ENCODE results near the gene IQSEC3. TPM values are rescaled to one million over a fixed set of nuclear protein-coding genes. Genes with fewer than 3 reads are reported as not detected.

Gene IQSEC3
- total RNA-seq, 1 experiment from 2014 or later = not detected

- Histone ChIP-seq H3K27me3 (replicated peaks; ENCODE audit: insufficient read depth, low read depth, low read length, poor library complexity) (no peaks in the 10 kb centered on the region), H3K36me3 (ENCODE audit: insufficient read depth, low read length, poor library complexity, severe bottlenecking) (no peaks in the 10 kb centered on the region), H3K4me3 (ENCODE audit: low read depth, low read length, poor library complexity, severe bottlenecking) (no peak overlapping the region), H3K27ac (ENCODE audit: low read depth, low read length, poor library complexity, severe bottlenecking) (no peak overlapping the region), H3K4me1 (ENCODE audit: insufficient read depth, low read length, poor library complexity, severe bottlenecking) (no peaks in the 10 kb centered on the region), H3K9me3 (ENCODE audit: low read depth, low read length, poor library complexity, severe bottlenecking) (no peaks in the 10 kb centered on the region)
- intact Hi-C loops (cut with micrococcal nuclease; ENCODE audit: unreplicated experiment) = no loop called here
- TF ChIP-seq EZH2 (IDR thresholded peaks at IDR 0.05; ENCODE audit: borderline replicate concordance, low read depth, low read length, poor library complexity, severe bottlenecking) (no peak), CTCF (conservative IDR thresholded peaks at IDR 0.05; ENCODE audit: low read depth, low read length) (no peak)
- BruUV-seq (replicated peaks) = no TSS peak
- CTCF ChIA-PET = no interaction called here
- POLR2A ChIA-PET (ENCODE audit: low non-redundant PET) = no interaction called here
- no peak for DNase-seq (ENCODE audit: low spot score)
These were observed 49.0 kb downstream of the IQSEC3 start for GRCh38 chr12:115518-115917.

GRCh38 chr12:115960-116915, 49.7 kb downstream of the IQSEC3 start:
- CTCF ChIA-PET = no interaction called here

GRCh38 chr12:117311-117710, 50.7 kb downstream of the IQSEC3 start:
- DNase-seq (ENCODE audit: low spot score) = no peak
- Histone ChIP-seq H3K4me1 (ENCODE audit: insufficient read depth, low read length, poor library complexity, severe bottlenecking) (no peaks in the 10 kb centered on the region), H3K27ac (ENCODE audit: low read depth, low read length, poor library complexity, severe bottlenecking) (no peak overlapping the region), H3K4me3 (ENCODE audit: low read depth, low read length, poor library complexity, severe bottlenecking) (no peak overlapping the region), H3K9me3 (ENCODE audit: low read depth, low read length, poor library complexity, severe bottlenecking) (no peaks in the 10 kb centered on the region), H3K27me3 (replicated peaks; ENCODE audit: insufficient read depth, low read depth, low read length, poor library complexity) (no peaks in the 10 kb centered on the region), H3K36me3 (ENCODE audit: insufficient read depth, low read length, poor library complexity, severe bottlenecking) (no peaks in the 10 kb centered on the region)
- BruUV-seq (replicated peaks) = no TSS peak
- TF ChIP-seq CTCF (conservative IDR thresholded peaks at IDR 0.05; ENCODE audit: low read depth, low read length) = no peak
- TF ChIP-seq EZH2 (IDR thresholded peaks at IDR 0.05; ENCODE audit: borderline replicate concordance, low read depth, low read length, poor library complexity, severe bottlenecking) = no peak
- intact Hi-C loops (cut with micrococcal nuclease; ENCODE audit: unreplicated experiment) = no loop called here
- ChIA-PET POLR2A (ENCODE audit: low non-redundant PET) (no interaction called here), CTCF (no interaction called here)

More at GRCh38 chr12:115960-116915, 49.7 kb downstream of the IQSEC3 start:
- no peak for DNase-seq (ENCODE audit: low spot score)
- Histone ChIP-seq H3K4me3 (ENCODE audit: low read depth, low read length, poor library complexity, severe bottlenecking) (no peak overlapping the region), H3K4me1 (ENCODE audit: insufficient read depth, low read length, poor library complexity, severe bottlenecking) (no peaks in the 10 kb centered on the region), H3K27me3 (replicated peaks; ENCODE audit: insufficient read depth, low read depth, low read length, poor library complexity) (no peaks in the 10 kb centered on the region), H3K27ac (ENCODE audit: low read depth, low read length, poor library complexity, severe bottlenecking) (no peak overlapping the region), H3K9me3 (ENCODE audit: low read depth, low read length, poor library complexity, severe bottlenecking) (no peaks in the 10 kb centered on the region), H3K36me3 (ENCODE audit: insufficient read depth, low read length, poor library complexity, severe bottlenecking) (no peaks in the 10 kb centered on the region)
- no peak for TF ChIP-seq CTCF (conservative IDR thresholded peaks at IDR 0.05; ENCODE audit: low read depth, low read length)
- no peak for TF ChIP-seq EZH2 (IDR thresholded peaks at IDR 0.05; ENCODE audit: borderline replicate concordance, low read depth, low read length, poor library complexity, severe bottlenecking)
- no TSS peak for BruUV-seq (replicated peaks)
- intact Hi-C loops (cut with micrococcal nuclease; ENCODE audit: unreplicated experiment) = no loop called here
- POLR2A ChIA-PET (ENCODE audit: low non-redundant PET) = interaction anchor here (0.5 kb wide), 1 partner anchor 43 kb away, joined by 3 read pairs; no protein-coding TSS in a partner anchor

All from A673 (cell line).